ENCODE results near the gene TRIM24. TPM values are rescaled to one million over a fixed set of nuclear protein-coding genes. Genes with fewer than 3 reads are reported as not detected.

TRIM24 gene
- total RNA-seq, 2 donors from 2014 or later, result 14.3 to 15.4 TPM

DNA sequence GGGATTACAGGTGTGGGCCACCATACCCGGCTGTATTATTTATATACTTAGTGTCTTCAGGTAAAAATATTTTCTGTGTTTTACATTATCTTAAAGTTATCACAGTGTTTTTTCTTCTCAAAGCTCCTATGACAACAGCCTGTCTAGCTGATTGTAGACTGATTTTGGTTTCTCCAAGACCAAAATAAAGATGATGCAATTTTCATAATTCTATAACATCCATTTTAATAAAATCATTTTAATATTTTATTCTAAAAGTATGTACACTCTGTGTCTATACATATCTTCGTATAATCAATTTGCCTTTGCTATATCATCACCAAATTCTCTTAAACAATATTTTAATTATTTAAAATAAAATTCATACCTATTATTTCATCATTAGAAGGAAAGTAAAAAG, 108.6 kb downstream of the TRIM24 start:
- ATAC-seq (no peak), DNase-seq (ENCODE audit: low spot score in 2 of 2) (no peak)
- H3K9me3 Mint-ChIP-seq, result peaks cover 19 to 20% of the 10 kb centered on the region in 2 donors
- H3K36me3 Mint-ChIP-seq, result peaks cover 31 to 55% of the 10 kb centered on the region in 2 donors
- H3K27ac Mint-ChIP-seq, result no peak overlapping the region

- Mint-ChIP-seq H3K27ac (no peak overlapping the region), H3K36me3 (peaks cover 23 to 47% of the 10 kb centered on the region in 2 donors), H3K9me3 (peaks cover 13 to 15% of the 10 kb centered on the region in 2 donors)
- DNase-seq (ENCODE audit: low spot score in 2 of 2), result no peak
- no peak for ATAC-seq
Measured at GRCh38 chr7:138569418-138569817, 109.4 kb downstream of the TRIM24 start.

DNA sequence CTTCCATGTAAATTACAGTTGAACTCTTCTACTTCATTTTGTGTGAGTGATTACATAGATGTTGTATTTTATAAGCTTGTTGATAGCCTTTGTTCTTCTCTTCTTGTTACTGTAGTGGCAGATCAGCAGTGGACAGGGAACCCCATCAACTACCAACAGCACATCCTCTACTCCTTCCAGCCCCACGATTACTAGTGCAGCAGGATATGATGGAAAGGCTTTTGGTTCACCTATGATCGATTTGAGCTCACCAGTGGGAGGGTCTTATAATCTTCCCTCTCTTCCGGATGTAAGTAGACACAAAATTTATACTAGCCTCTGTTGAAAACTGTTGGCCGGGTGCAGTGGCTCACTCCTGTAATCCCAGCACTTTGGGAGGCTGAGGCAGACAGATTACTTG, 110.7 kb downstream of the TRIM24 start:
- peaks cover 13 to 34% of the 10 kb centered on the region in 2 donors for H3K36me3 Mint-ChIP-seq
- peaks cover 0 to 2% of the 10 kb centered on the region in 2 donors for H3K9me3 Mint-ChIP-seq
- DNase-seq (ENCODE audit: low spot score in 2 of 2) (no peak), ATAC-seq (no peak)
- H3K27ac Mint-ChIP-seq, result no peak overlapping the region

DNA sequence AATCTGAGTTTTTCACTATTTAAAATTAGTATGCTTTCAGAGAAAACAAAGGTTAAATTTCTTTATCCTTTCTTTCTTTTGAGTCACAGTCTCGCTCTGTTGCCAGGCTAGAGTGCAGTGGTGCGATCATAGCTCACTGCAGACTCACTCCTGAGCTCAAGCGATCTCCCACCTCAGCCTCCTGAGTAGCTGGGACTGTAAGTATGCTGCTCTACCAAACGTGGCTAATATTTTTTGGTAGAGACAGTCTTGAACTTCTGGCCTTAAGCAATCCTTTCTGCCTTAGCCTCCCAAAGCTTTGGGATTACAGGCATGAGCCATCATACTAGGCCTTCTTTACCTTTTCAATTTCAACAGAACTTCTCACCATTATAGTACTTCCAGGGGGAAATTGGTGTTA, 113.7 kb downstream of the TRIM24 start:
- Mint-ChIP-seq H3K9me3 (no peaks in the 10 kb centered on the region), H3K36me3 (peaks cover 10 to 37% of the 10 kb centered on the region in 2 donors), H3K27ac (no peak overlapping the region)
- ATAC-seq (no peak), DNase-seq (ENCODE audit: low spot score in 2 of 2) (no peak)

- peaks cover 5 to 20% of the 10 kb centered on the region in 2 donors for H3K36me3 Mint-ChIP-seq
- H3K9me3 Mint-ChIP-seq, result no peaks in the 10 kb centered on the region
- no peak overlapping the region for H3K27ac Mint-ChIP-seq
- ATAC-seq (no peak), DNase-seq (ENCODE audit: low spot score in 2 of 2) (no peak)
Measured at GRCh38 chr7:138575897-138576428, 115.9 kb downstream of the TRIM24 start.

DNA sequence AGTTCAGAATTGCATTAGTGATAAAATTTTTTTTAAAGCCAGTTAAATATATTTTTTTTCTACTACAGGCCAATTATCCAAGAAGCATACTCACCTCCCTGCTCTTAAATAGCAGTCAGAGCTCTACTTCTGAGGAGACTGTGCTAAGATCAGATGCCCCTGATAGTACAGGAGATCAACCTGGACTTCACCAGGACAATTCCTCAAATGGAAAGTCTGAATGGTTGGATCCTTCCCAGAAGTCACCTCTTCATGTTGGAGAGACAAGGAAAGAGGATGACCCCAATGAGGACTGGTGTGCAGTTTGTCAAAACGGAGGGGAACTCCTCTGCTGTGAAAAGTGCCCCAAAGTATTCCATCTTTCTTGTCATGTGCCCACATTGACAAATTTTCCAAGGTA, 119.1 kb downstream of the TRIM24 start:
- no peaks in the 10 kb centered on the region for H3K9me3 Mint-ChIP-seq
- ATAC-seq (no peak), DNase-seq (ENCODE audit: low spot score in 2 of 2) (no peak)
- no peak overlapping the region for H3K27ac Mint-ChIP-seq
- H3K36me3 Mint-ChIP-seq, result peaks cover 5 to 20% of the 10 kb centered on the region in 2 donors

- ATAC-seq (no peak), DNase-seq (ENCODE audit: low spot score in 2 of 2) (no peak)
- peaks cover 11 to 20% of the 10 kb centered on the region in 2 donors for H3K36me3 Mint-ChIP-seq
- H3K27ac Mint-ChIP-seq, result no peak overlapping the region
- H3K9me3 Mint-ChIP-seq, result no peaks in the 10 kb centered on the region
Measured at GRCh38 chr7:138579671-138580070, 119.6 kb downstream of the TRIM24 start.

- Mint-ChIP-seq H3K36me3 (peaks cover 9 to 20% of the 10 kb centered on the region in 2 donors), H3K27ac (no peak overlapping the region), H3K9me3 (no peaks in the 10 kb centered on the region)
- ATAC-seq, result no peak
- no peak for DNase-seq (ENCODE audit: low spot score in 2 of 2)
Measured at GRCh38 chr7:138581065-138581464, 121.0 kb downstream of the TRIM24 start.

DNA sequence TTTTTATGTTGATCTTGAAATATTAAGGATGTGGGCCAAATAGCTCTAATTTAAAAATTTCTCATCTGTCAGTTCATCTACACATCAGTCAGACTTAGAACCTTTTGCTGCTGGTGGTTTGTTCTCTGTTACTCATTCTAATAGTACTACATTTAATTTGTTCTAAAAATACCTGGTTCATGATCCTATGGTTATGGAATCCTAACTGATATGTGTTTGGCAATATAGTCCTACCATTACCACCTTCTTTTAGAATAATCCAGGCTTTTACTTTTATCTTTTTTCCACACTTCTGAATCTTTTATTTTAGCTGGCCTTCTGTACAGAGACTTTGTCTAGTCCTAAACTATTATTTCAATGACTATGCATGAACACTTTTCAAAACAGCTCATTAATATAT, 124.2 kb downstream of the TRIM24 start:
- Mint-ChIP-seq H3K9me3 (no peaks in the 10 kb centered on the region), H3K27ac (no peak overlapping the region), H3K36me3 (peaks cover 6 to 9% of the 10 kb centered on the region in 2 donors)
- no peak for ATAC-seq
- DNase-seq (ENCODE audit: low spot score in 2 of 2), result no peak

DNA sequence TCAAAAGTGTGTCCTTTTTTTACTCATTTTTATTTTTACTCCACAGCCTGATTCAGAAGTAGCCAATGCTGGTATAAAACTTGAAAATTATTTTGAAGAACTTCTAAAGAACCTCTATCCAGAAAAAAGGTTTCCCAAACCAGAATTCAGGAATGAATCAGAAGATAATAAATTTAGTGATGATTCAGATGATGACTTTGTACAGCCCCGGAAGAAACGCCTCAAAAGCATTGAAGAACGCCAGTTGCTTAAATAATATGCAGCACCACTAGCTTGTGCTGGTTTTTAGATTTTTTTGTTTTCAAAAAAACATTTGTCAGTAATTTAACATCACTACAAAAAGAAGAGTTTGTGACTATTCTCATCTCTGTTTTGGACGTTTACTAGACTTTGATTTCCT, 124.6 kb downstream of the TRIM24 start:
- Mint-ChIP-seq H3K9me3 (no peaks in the 10 kb centered on the region), H3K36me3 (peaks cover 6 to 9% of the 10 kb centered on the region in 2 donors), H3K27ac (peak overlapping the region in 1 of 2 donors; percentile 16)

GRCh38 chr7:138585283-138585993, 125.4 kb downstream of the TRIM24 start:
- DNase-seq (ENCODE audit: low spot score in 2 of 2) (no peak), ATAC-seq (no peak)
- Mint-ChIP-seq H3K9me3 (no peaks in the 10 kb centered on the region), H3K36me3 (peaks cover 6 to 9% of the 10 kb centered on the region in 2 donors), H3K27ac (no peak overlapping the region)

More for the DNA sequence above, 124.6 kb downstream of the TRIM24 start:
- no peak for ATAC-seq
- no peak for DNase-seq (ENCODE audit: low spot score in 2 of 2)

DNA sequence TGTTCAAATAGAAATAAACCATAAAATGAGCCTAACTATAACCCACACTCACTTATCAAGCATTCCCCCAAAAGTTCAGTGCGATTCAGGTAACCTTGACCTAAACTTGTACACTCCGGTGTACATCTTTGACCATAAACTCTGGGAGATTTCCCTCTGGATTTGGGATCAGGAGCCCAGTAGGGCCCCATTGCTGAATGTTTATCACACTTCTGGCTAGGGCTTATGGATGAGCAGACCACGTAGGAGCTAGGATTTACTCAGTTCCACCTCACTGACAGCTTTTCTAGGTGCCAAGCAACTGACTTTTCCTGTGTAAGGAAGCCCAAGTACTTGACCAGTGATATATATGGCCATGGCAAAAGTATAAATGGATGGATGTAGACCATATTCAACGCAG, 127.4 kb downstream of the TRIM24 start:
- no peak for DNase-seq (ENCODE audit: low spot score in 2 of 2)
- Mint-ChIP-seq H3K27ac (no peak overlapping the region), H3K36me3 (peaks cover 6 to 9% of the 10 kb centered on the region in 2 donors), H3K9me3 (no peaks in the 10 kb centered on the region)
- ATAC-seq, result no peak

GRCh38 chr7:138588986-138589385, 128.9 kb downstream of the TRIM24 start:
- Mint-ChIP-seq H3K36me3 (peaks cover under 1 to 9% of the 10 kb centered on the region in 2 donors), H3K9me3 (no peaks in the 10 kb centered on the region), H3K27ac (no peak overlapping the region)
- DNase-seq (ENCODE audit: low spot score in 2 of 2) (no peak), ATAC-seq (no peak)

DNA sequence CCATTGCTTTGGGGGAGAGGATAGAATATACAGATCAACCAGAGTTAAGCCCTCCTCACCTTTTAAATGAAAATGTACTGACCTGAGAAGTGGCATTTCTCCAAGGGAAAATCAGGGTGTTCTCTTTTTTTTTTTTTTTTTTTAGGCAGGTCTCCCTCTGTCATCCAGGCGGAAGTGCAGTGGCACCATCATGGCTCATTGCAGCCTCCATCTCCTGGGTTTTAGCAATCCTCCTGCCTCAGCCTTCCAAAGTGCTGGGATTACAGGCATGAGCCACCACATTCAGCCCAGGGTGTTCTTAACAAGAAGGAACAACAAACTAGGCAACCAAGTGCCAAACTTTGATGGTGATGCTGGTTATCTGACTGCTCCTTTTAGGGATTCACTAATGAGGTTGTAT, 130.1 kb downstream of the TRIM24 start:
- Mint-ChIP-seq H3K9me3 (no peaks in the 10 kb centered on the region), H3K27ac (no peak overlapping the region)
- ATAC-seq, result no peak

GRCh38 chr7:138595454-138595853, 135.4 kb downstream of the TRIM24 start:
- ATAC-seq (no peak), DNase-seq (ENCODE audit: low spot score in 2 of 2) (no peak)
- Mint-ChIP-seq H3K36me3 (no peaks in the 10 kb centered on the region), H3K9me3 (no peaks in the 10 kb centered on the region), H3K27ac (peak overlapping the region in 1 of 2 donors; percentile 29)

More for the DNA sequence above, 130.1 kb downstream of the TRIM24 start:
- no peaks in the 10 kb centered on the region for H3K36me3 Mint-ChIP-seq
- no peak for DNase-seq (ENCODE audit: low spot score in 2 of 2)

- ATAC-seq, result no peak
- Mint-ChIP-seq H3K27ac (no peak overlapping the region), H3K9me3 (no peaks in the 10 kb centered on the region), H3K36me3 (no peaks in the 10 kb centered on the region)
- no peak for DNase-seq (ENCODE audit: low spot score in 2 of 2)
Measured at GRCh38 chr7:138602451-138602850, 142.4 kb downstream of the TRIM24 start.

DNA sequence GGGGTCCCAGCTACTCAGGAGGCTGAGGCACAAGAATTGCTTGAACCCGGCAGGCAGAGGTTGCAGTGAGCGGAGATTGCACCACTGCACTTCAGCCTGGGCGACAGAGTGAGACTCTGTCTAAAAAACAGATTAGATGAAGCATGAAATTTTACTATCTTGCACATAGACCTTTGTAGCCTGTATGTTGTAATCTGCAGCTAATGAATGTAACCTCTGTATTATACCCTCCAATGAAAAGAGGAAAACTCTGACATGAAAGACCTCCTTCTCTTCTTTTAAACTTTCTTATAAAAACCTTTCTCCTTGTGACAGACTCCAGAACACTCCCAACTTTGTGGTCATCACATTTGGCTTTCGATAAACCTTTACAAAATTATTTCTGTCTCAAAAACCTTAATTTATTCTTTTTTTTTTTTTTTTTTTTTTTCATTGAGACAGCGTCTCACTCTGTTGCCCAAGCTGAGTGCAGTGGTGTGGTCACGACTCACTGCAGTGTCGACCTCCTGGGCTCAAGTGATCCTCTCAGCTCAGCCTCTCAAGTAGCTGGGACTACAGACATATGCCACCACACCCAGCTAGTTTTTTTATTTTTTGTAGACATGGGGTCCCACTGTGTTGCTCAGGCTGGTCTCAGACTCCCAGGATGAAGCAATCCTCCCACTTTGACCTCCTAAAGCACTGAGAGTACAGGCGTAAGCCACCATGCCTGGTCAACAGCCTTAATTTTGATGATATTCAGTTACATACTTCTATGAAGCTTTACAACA, 143.7 kb downstream of the TRIM24 start:
- ATAC-seq, result peak in 1 of 2 donors; percentile 36
- Mint-ChIP-seq H3K9me3 (no peaks in the 10 kb centered on the region), H3K36me3 (no peaks in the 10 kb centered on the region), H3K27ac (no peak overlapping the region)
- DNase-seq (ENCODE audit: low spot score in 2 of 2), result no peak

Data from activated naive CD4-positive, alpha-beta T cell treated with anti-CD3 and anti-CD28 coated beads, Interleukin-2, amount 50 U/mL, for 72 hours (primary cell).